ENCODE results near the gene APLP2. TPM values are rescaled to one million over a fixed set of nuclear protein-coding genes. Genes with fewer than 3 reads are reported as not detected.
A peak's percentile ranks its signal among the peaks of the same experiment; 100 is the strongest.
"Not testable (repeated sequence)": the region's sequence is repeated elsewhere in the genome, so short reads cannot be mapped to it uniquely, and the experiment has no call there.

Gene APLP2
- total RNA-seq (469 and 608 TPM in 2 replicates), polyA plus RNA-seq (515 and 571 TPM in 2 replicates)

- Histone ChIP-seq H3K27me3 (no peaks in the 10 kb centered on the region), H3K4me1 (ENCODE audit: low read depth) (peaks cover 8% of the 10 kb centered on the region), H3K36me3 (no peaks in the 10 kb centered on the region), H3K4me3 (peak within 1 kb of the TSS; percentile 85), H3K9me3 (ENCODE audit: low read depth) (no peaks in the 10 kb centered on the region), H3K27ac (peak within 1 kb of the TSS; percentile 87)
- DNase-seq (ENCODE audit: low read depth in 1 of 2, low spot score in 1 of 2), result peak; percentile 99
- no peak for TF ChIP-seq CTCF (IDR thresholded peaks at IDR 0.05; ENCODE audit: low read depth, low read length)
These were observed at the start of gene APLP2 for GRCh38 chr11:130069659-130070108. Gene APLP2 (plus strand): TSS chr11:130069894. CDS start chr11:130069978, 84 bp downstream.

- no peaks in the 10 kb centered on the region for H3K27me3 ChIP-seq
- no peaks in the 10 kb centered on the region for H3K4me1 ChIP-seq (ENCODE audit: low read depth)
- H3K4me3 ChIP-seq, result no peak overlapping the region
- no peak overlapping the region for H3K27ac ChIP-seq
- no peaks in the 10 kb centered on the region for H3K9me3 ChIP-seq (ENCODE audit: low read depth)
- no peaks in the 10 kb centered on the region for H3K36me3 ChIP-seq
- DNase-seq (ENCODE audit: low read depth in 1 of 2, low spot score in 1 of 2), result peak in 1 of 2 donors; percentile 59
- no peak for TF ChIP-seq CTCF (IDR thresholded peaks at IDR 0.05; ENCODE audit: low read depth, low read length)
These were observed 49.4 kb upstream of the APLP2 start for GRCh38 chr11:130020323-130020722.

- DNase-seq (ENCODE audit: low read depth in 1 of 2, low spot score in 1 of 2); H3K27me3 ChIP-seq; H3K4me3 ChIP-seq; H3K36me3 ChIP-seq; H3K4me1 ChIP-seq (ENCODE audit: low read depth); H3K27ac ChIP-seq; H3K9me3 ChIP-seq (ENCODE audit: low read depth): not testable (repeated sequence)
These were observed 48.1 kb upstream of the APLP2 start for GRCh38 chr11:130021606-130022005.

DNA sequence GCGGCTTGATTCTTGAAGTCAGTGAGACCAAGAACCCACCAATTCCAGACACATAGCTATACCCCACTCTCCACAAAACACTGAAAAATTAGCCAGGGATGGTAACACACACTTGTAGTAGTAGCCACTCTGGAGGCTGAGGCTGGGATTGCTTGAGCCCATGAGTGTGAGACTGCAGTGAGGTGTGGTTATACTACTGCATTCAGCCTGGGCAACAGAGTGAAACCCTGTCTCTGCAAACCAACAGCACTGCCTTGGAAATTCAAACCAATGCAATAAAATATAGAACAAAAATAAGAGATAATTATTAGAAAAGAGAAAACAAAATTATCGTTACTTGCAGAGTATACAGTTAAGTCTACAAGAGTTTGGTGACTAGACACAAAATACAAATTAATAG, 46.9 kb upstream of the APLP2 start:
- no peak overlapping the region for H3K4me3 ChIP-seq
- H3K4me1 ChIP-seq (ENCODE audit: low read depth), result no peaks in the 10 kb centered on the region
- no peaks in the 10 kb centered on the region for H3K27me3 ChIP-seq
- no peak for TF ChIP-seq CTCF (IDR thresholded peaks at IDR 0.05; ENCODE audit: low read depth, low read length)
- H3K27ac ChIP-seq, result no peak overlapping the region
- DNase-seq (ENCODE audit: low read depth in 1 of 2, low spot score in 1 of 2), result no peak
- no peaks in the 10 kb centered on the region for H3K36me3 ChIP-seq
- H3K9me3 ChIP-seq (ENCODE audit: low read depth), result no peaks in the 10 kb centered on the region

- Histone ChIP-seq H3K4me1 (ENCODE audit: low read depth) (no peaks in the 10 kb centered on the region), H3K27ac (no peak overlapping the region), H3K9me3 (ENCODE audit: low read depth) (no peaks in the 10 kb centered on the region), H3K27me3 (no peaks in the 10 kb centered on the region), H3K4me3 (no peak overlapping the region), H3K36me3 (no peaks in the 10 kb centered on the region)
- TF ChIP-seq CTCF (IDR thresholded peaks at IDR 0.05; ENCODE audit: low read depth, low read length), result no peak
- peak in 1 of 2 donors; percentile 68 for DNase-seq (ENCODE audit: low read depth in 1 of 2, low spot score in 1 of 2)
These were observed 46.5 kb upstream of the APLP2 start for GRCh38 chr11:130023204-130023603.

GRCh38 chr11:130024361-130024760, 45.3 kb upstream of the APLP2 start:
- Histone ChIP-seq H3K27me3 (no peaks in the 10 kb centered on the region), H3K36me3 (no peaks in the 10 kb centered on the region), H3K4me3 (no peak overlapping the region), H3K27ac (no peak overlapping the region), H3K9me3 (ENCODE audit: low read depth) (no peaks in the 10 kb centered on the region), H3K4me1 (ENCODE audit: low read depth) (no peaks in the 10 kb centered on the region)
- TF ChIP-seq CTCF (IDR thresholded peaks at IDR 0.05; ENCODE audit: low read depth, low read length), result no peak
- no peak for DNase-seq (ENCODE audit: low read depth in 1 of 2, low spot score in 1 of 2)

Data from cardiac muscle cell (in vitro differentiated cells and primary cell).